Measurements from ENCODE around the gene PNCK.

GRCh38 chrX:153667281-153667955, 6.2 kb downstream of the PNCK start:
- TF ChIP-seq CTCF (IDR thresholded peaks at IDR 0.05) (no peak), ZC3H11A (IDR thresholded peaks at IDR 0.05) (no peak), NFE2L2 (conservative IDR thresholded peaks at IDR 0.05; ENCODE audit: low read length) (no peak), REST (IDR thresholded peaks at IDR 0.05) (no peak), EP300 (IDR thresholded peaks at IDR 0.05) (no peak), KDM1A (IDR thresholded peaks at IDR 0.05; ENCODE audit: low read depth) (no peak), TP53 (CRISPR knock-in tag; IDR thresholded peaks at IDR 0.05) (no peak), POLR2A (IDR thresholded peaks at IDR 0.05; ENCODE audit: low read length) (no peak), HES2 (IDR thresholded peaks at IDR 0.05) (no peak), RNF2 (IDR thresholded peaks at IDR 0.05; ENCODE audit: borderline replicate concordance, low read depth) (no peak), RAD21 (conservative IDR thresholded peaks at IDR 0.05 in 1 of 2, IDR thresholded peaks at IDR 0.05 in 1 of 2) (no peak), RFX5 (IDR thresholded peaks at IDR 0.05) (no peak), JUN (IDR thresholded peaks at IDR 0.05) (no peak)

Measured in A549 (cell line).